ENCODE data around the gene CCDC9. TPM values are rescaled to one million over a fixed set of nuclear protein-coding genes. Genes with fewer than 3 reads are reported as not detected.

The CCDC9 gene
- total and polyA plus RNA-seq, 4 donors, result 17.5 to 44.5 (median 34.5) TPM

DNA sequence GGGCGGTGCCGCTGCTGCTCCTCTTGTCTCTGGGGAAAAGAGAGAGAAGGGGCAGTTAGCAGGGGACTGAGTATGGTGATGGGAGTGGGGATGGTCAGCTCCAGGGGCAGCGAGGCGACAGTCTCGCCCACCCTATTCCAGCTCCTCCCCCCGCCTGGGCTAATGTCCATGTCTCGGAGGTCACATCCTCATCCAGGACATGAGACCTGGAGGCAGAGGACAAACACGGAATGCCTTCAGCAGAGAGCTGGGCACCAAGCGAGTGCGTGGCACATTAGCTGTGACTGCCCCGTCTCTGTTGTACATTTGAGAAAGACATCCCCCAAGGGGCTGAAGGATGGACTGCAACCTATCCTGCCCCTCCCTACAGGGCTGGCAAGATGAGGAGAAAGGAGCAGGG is 34.4 kb upstream of the CCDC9 start:
- TF ChIP-seq, protein P1, sequence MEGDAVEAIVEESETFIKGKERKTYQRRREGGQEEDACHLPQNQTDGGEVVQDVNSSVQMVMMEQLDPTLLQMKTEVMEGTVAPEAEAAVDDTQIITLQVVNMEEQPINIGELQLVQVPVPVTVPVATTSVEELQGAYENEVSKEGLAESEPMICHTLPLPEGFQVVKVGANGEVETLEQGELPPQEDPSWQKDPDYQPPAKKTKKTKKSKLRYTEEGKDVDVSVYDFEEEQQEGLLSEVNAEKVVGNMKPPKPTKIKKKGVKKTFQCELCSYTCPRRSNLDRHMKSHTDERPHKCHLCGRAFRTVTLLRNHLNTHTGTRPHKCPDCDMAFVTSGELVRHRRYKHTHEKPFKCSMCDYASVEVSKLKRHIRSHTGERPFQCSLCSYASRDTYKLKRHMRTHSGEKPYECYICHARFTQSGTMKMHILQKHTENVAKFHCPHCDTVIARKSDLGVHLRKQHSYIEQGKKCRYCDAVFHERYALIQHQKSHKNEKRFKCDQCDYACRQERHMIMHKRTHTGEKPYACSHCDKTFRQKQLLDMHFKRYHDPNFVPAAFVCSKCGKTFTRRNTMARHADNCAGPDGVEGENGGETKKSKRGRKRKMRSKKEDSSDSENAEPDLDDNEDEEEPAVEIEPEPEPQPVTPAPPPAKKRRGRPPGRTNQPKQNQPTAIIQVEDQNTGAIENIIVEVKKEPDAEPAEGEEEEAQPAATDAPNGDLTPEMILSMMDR (IDR thresholded peaks at IDR 0.05; ENCODE audit: control extremely low read depth, extremely low read depth), result no peak

DNA sequence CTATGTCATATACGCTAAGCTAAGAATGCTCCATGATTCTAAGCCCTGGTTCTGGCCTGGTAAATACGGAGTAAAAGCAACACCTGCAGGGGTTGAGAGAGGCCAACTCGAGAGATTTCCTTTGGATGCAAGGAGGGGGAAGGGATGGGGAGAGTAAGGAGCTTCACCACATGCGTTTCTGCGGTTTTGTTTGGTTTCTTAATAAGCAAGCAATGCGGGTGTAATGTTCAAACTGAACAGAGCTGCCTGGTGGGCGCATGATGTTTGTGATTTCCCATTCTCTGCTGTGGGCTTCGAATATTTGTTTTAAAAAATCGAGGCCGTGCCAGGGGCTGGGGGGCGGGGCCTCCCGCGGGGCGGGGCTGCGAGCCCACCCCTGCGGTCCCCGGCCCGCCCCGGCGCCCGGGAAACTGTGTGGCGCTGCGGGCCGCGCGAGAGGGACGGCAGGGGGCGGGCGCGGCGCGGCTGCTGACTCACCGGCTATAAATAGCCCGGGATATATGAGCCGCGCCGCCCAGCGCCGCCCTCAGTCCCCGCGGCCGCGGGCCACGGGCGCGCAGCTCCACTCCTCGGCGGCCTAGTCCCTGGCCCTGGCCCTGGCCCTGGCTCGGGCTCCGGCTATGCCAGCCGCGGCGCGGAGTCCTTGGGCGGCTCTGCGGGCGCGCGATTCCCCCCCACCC is 30.4 kb upstream of the CCDC9 start:
- ATAC-seq (ENCODE audit: insufficient read depth, low FRiP score), result peak; percentile 80
- WGBS, 2 donors, result 2 to 3% methylated on average over 56 to 59 of the region's 59 CpGs

More for the DNA sequence above, 34.4 kb upstream of the CCDC9 start:
- no peaks in the 10 kb centered on the region for H3K9me3 ChIP-seq (ENCODE audit: control insufficient read depth in 4 of 4, insufficient read depth in 3 of 4, low read length in 3 of 4)
- no peaks in the 10 kb centered on the region for H3K27me3 ChIP-seq (ENCODE audit: control insufficient read depth in 3 of 3, insufficient read depth in 3 of 3, low read length in 2 of 3)
- ATAC-seq (ENCODE audit: insufficient read depth, low FRiP score) (no peak), DNase-seq (no peak)
- H3K4me1 ChIP-seq (ENCODE audit: control insufficient read depth in 5 of 5, insufficient read depth in 5 of 5, low read length in 5 of 5), result peaks cover 0 to 8% (median 4%) of the 10 kb centered on the region in 5 donors
- H3K4me3 ChIP-seq, result no peak overlapping the region
- no peak overlapping the region for H3K9ac ChIP-seq (ENCODE audit: insufficient read depth in 1 of 2, low read length in 2 of 2)
- WGBS, 2 donors, result 94 to 97% methylated on average over 11 of the region's 11 CpGs
- H3K36me3 ChIP-seq (ENCODE audit: control insufficient read depth in 4 of 4, insufficient read depth in 4 of 4, low read length in 4 of 4), result peaks cover 0 to 19% (median 2%) of the 10 kb centered on the region in 4 donors
- H3K27ac ChIP-seq (ENCODE audit: low read depth in 1 of 2, low read length in 1 of 2), result no peak overlapping the region

DNA sequence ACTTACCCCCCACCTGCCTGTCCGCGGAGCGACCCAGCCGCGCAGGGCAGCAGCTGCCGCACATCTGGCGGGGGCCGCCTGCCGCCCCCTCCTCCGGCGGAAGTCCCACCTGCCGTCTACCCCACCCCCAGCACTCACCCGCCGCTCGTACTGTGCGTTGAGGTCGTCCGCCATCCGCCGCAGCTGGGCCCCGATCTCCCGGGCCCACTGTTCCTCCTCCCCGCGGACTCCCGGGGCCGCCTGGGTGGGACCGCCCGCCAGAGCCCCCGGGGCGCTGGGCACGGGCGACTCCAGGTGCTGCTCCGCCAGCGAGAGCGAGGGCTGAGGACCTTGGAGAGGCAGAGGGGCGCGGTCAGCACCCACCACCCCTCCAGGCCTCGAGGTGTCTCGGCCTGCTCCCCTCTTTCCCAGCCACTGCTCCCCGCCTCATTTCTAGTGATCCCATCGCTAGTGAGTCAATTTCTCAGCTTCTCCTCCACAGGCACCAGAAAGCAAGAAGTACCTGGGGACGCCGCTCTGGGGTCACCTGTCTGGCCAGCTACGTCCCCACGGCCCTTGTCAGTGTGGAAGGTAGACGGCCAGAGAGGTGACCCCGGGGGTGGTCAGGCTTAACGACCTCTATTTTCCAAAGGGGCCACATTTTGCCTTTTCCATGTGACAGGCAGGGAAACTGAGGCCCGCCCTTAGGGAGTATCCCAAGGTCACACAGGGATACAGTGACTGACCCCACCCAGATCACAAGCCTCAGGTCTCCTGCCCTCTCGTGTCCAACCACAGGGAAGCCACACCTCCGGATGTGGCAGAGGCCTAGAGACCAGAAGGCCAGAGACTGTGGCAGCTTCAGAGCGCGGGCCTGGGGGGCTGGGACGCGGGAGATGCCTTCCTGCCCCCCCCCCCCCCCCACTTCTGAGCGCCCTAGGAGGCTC is 29.6 kb upstream of the CCDC9 start:
- H3K36me3 ChIP-seq (ENCODE audit: control insufficient read depth in 4 of 4, insufficient read depth in 4 of 4, low read length in 4 of 4), result peaks cover 0 to 7% (median 0%) of the 10 kb centered on the region in 4 donors
- H3K4me3 ChIP-seq, result peak overlapping the region; percentile 54
- peak overlapping the region; percentile 99 for H3K27ac ChIP-seq (ENCODE audit: low read depth in 1 of 2, low read length in 1 of 2)
- no peaks in the 10 kb centered on the region for H3K9me3 ChIP-seq (ENCODE audit: control insufficient read depth in 4 of 4, insufficient read depth in 3 of 4, low read length in 3 of 4)
- TF ChIP-seq, protein P1 (IDR thresholded peaks at IDR 0.05; ENCODE audit: control extremely low read depth, extremely low read depth), result no peak
- ATAC-seq (ENCODE audit: insufficient read depth, low FRiP score) (peak; percentile 44), DNase-seq (peak; percentile 45 to 54 (median 48))
- peaks cover 0 to 19% (median 13%) of the 10 kb centered on the region in 3 donors for H3K27me3 ChIP-seq (ENCODE audit: control insufficient read depth in 3 of 3, insufficient read depth in 3 of 3, low read length in 2 of 3)
- no peak overlapping the region for H3K9ac ChIP-seq (ENCODE audit: insufficient read depth in 1 of 2, low read length in 2 of 2)
- WGBS, 2 donors, result 2 to 4% methylated on average over 38 to 56 of the region's 56 CpGs
- H3K4me1 ChIP-seq (ENCODE audit: control insufficient read depth in 5 of 5, insufficient read depth in 5 of 5, low read length in 5 of 5), result peaks cover 0 to 29% (median 11%) of the 10 kb centered on the region in 5 donors

More for the DNA sequence above, 30.4 kb upstream of the CCDC9 start:
- peaks cover 0 to 19% (median 13%) of the 10 kb centered on the region in 3 donors for H3K27me3 ChIP-seq (ENCODE audit: control insufficient read depth in 3 of 3, insufficient read depth in 3 of 3, low read length in 2 of 3)
- TF ChIP-seq, protein P1 (IDR thresholded peaks at IDR 0.05; ENCODE audit: control extremely low read depth, extremely low read depth), result no peak
- peak overlapping the region; percentile 54 for H3K4me3 ChIP-seq
- peaks cover 0 to 24% (median 10%) of the 10 kb centered on the region in 5 donors for H3K4me1 ChIP-seq (ENCODE audit: control insufficient read depth in 5 of 5, insufficient read depth in 5 of 5, low read length in 5 of 5)
- no peaks in the 10 kb centered on the region for H3K9me3 ChIP-seq (ENCODE audit: control insufficient read depth in 4 of 4, insufficient read depth in 3 of 4, low read length in 3 of 4)
- peak overlapping the region; percentile 99 for H3K27ac ChIP-seq (ENCODE audit: low read depth in 1 of 2, low read length in 1 of 2)
- peaks cover 0 to 15% (median 2%) of the 10 kb centered on the region in 4 donors for H3K36me3 ChIP-seq (ENCODE audit: control insufficient read depth in 4 of 4, insufficient read depth in 4 of 4, low read length in 4 of 4)
- peak overlapping the region in 1 of 2 donors; percentile 83 for H3K9ac ChIP-seq (ENCODE audit: insufficient read depth in 1 of 2, low read length in 2 of 2)
- DNase-seq, result peak; percentile 93 to 96 (median 93)

Measured in lung (tissue), 12 donors.